Posterior cingulate gyrus (tissue), 11 donors: ENCODE data around the gene RBKS.
"Not testable (repeated sequence)": the region's sequence is repeated elsewhere in the genome, so short reads cannot be mapped to it uniquely, and the experiment has no call there.

Source experiments
- DNase-seq, 10 donors: peaks; one replicate each; pipeline versions ENCODE4 v3.0.0 to v3.0.0-alpha.2; 2020 to 2021; ENCODE audit warnings: mixed read lengths in 3 of 10
- intact Hi-C: fragments of 100-400 bp; cut with DNase I; formaldehyde crosslinking; loops from one replicate; pipeline ENCODE4 v1.15.1; 2023

The RBKS gene

DNA sequence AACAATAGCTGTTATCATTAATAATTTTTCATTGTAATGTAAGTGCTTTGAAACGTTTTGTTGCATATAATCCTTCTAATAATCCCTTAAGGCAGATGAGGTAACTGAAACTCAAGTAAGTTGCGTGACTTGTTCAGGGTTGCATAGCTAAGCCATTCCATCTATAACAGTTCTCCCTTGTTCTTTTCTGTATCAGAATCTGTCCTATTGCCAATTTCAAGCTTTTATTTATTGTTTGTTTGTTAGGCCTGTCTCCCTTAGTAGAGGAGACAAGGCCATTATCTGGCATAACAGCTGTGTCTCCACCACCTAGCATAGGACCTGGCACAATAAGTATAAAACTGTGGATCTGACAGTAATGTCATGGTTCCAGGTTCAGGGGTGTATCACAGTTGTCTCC, 19.7 kb upstream of the RBKS start:
- DNase-seq = no peak
- intact Hi-C loops = no loop called here

DNA sequence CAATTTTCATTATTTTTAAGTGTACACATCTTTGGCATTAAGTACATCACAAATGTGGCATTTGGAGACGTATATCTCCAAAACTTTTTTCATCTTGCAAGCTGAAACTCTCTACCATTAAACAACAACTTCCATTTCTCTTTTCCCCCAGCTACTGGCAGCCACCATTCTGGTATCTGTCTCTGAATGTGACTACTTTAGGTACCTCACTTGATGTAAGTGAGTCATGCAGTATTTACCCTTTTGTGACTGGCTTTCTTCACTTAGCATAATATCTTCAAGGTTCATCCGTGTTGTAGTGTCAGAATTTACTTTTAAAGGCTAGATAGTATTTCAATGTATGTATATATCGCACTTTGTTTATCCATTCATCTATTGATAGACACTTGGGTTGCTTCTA, 17.4 kb upstream of the RBKS start:
- intact Hi-C loops = no loop called here
- no peak for DNase-seq

DNA sequence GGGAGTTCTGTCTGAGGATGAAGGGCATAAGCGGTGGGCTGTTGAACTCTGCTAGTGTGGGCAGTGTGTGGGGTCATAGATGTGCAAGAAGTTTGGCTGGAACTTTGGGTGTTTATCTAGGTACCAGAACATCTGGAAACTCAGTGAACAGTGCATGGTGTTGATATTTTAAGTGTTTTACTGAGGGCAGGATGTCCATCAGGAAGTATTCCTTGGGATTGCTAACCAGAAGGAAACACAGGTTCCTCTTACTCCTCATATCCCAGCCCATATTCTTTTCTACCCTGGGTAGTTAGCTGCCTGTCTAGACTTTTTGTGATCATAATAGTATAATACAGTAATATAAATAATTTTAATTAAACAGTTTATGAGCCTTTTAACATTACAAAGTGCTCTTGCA, 15.9 kb upstream of the RBKS start:
- DNase-seq = no peak
- intact Hi-C loops = no loop called here

DNA sequence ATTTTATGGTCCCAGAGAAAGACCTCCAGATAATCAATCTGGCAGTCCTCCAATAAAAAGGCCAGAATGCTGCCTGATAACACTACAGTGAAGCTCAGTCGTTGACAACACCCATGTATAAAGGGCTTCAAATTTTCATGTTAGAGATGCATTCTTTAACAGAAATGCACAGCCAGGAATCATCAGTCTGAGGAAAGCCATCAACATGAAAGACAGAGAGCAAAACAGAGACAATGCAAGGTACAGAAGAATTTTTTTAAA, 14.1 kb upstream of the RBKS start:
- intact Hi-C loops = no loop called here
- no peak for DNase-seq

DNA sequence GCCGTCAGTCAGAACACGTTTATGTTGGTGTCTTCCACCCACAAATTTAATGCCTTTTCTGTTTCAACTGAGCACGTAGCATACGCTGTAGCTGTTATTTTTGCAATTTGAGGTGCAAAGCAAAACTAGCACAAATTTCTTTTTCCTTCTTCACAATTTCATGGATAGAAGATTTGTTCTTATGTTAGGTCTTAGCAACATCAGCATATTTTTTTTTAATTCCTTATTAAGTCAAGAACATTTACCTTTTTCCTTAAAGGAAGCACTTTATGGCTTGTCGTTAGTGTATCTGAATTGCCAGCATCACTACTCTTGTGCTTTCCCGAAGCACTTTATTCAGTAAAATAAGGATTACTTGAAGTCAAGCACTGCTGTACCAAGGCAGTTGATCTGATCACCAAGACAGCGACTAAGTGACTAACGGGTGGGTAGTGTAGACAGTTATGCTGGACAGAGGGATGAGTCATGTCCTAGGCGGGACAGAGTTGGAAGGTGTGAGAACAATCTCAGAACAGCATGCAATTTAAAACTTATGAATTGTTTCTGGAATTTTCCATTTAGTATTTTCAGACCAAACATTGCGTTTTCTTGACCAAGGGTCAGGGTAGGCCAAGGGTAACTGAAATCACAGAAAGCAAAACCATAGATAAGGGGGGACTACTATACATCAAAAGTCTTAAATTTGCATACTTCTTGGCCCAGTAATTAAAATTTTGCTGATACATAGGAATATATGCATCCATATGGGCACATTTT, 13.6 kb upstream of the RBKS start:
- intact Hi-C loops = no loop called here
- peak in 1 of 10 donors; percentile 61 for DNase-seq

DNA sequence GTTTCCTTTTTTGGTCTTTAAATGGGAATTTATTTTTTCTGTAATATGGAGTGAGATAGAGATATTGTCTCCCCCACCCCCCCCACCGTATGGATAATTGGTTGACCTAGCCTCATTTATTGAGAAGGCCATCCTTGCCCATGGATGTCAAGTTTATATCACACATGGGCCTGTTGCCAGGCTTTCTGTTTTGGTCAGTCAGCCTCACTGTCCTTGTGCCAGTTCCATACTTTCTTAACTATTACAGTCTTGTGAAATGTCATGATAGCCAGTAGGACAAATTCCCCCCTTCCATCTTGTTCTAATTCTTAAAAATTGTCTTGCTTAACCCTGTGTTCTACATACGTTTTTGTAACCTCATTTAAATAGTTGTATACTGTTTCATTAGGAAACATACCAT, 12.8 kb upstream of the RBKS start:
- intact Hi-C loops = no loop called here
- no peak for DNase-seq

DNA sequence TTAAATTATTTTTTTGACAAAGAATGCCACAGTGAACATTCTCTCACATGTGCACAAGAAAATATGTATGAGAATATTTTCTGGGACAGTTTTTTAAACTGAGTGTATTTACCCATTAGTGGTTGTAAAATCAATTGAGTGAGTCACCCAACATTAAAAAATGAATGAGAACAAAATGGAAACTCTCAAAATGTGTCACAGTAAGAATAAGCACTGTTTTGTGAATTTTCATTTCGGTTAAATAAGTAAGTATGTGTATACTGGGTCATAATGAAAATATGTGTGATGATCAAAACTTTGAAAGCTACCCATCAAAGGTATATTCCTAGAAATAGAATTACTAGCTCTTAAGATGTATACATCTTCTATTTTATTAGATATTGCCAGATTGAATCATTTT, 11.9 kb upstream of the RBKS start:
- intact Hi-C loops = no loop called here
- no peak for DNase-seq

DNA sequence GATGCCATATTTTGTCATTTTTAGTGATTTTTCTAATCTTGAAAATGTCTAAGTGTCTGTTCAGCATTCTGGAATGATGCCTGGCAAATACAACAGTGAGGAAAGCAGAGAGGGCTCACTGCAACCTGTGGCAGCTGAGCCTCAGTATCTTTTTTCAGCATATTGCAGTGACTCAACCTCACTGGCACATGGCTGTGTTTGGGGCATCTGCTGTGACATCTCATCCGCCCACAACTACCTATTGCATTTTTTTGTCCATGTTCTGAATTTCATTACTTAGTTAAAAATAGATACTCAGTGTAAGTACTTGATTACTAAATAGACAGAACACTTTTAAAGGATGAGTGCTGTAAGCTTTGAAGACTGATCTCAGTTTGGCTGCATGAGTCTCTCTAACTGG, 11.0 kb upstream of the RBKS start:
- intact Hi-C loops = no loop called here
- DNase-seq = peak in 7 of 10 donors; percentile 12 to 85 (median 49)

DNA sequence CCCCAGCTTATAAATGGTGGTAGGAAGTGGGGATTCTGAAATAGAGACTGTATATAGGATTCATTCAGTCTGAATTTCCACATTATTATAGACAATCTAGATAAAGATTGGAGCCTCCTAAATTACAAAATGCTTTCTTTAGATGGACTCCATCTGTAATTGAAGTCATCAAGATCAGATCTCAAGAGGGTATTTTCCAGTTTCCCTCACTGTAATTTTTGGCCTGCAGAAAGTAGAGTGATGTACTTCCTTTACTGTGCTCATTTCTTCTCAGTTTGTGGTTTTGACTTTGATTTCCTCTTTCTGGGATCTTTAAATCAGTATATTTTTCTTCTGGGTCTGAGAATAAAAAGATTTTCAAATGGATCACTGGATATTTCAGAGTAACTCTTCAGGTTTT, 7.5 kb upstream of the RBKS start:
- DNase-seq = no peak
- intact Hi-C loops = no loop called here

DNA sequence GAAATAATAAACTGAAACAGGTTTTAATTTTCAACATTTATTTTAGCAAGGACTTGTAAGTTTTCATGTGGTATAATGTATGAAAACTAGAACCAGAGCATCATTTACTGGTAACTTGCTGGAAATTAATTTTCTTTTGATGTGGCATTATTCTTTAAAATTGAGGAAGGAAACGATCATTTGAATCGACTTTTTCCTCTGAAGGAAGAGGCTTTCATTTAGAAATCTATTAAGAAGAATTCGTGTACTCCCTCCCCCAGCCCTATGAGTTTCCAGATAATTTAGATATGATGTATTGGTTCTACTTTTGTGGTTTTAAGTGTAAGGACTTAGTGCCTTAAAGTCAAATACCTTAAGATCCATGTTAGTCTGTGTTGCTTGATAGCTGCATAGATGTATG, 2.8 kb upstream of the RBKS start:
- no peak for DNase-seq
- intact Hi-C loops = no loop called here

DNA sequence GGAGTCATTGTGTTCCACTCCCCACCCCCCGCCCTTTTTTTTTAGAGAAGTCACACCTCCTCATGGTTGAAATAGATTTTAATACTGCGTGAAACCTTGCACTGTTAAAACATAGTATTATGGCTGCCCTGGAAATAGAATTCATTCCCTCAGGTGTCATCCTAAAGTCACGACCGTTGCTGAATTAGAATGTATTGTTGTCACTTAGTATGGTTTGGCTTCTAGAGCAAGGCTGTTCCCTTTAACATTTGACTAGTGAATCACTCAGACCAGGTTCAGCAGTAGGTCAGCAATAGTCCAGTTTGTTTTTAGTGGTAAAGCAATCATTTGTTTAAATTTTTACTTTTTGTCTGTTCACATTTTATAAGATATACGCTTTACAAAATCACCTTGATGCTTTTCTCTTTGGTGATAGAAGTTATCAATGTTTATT, 1.5 kb upstream of the RBKS start:
- no peak for DNase-seq

DNA sequence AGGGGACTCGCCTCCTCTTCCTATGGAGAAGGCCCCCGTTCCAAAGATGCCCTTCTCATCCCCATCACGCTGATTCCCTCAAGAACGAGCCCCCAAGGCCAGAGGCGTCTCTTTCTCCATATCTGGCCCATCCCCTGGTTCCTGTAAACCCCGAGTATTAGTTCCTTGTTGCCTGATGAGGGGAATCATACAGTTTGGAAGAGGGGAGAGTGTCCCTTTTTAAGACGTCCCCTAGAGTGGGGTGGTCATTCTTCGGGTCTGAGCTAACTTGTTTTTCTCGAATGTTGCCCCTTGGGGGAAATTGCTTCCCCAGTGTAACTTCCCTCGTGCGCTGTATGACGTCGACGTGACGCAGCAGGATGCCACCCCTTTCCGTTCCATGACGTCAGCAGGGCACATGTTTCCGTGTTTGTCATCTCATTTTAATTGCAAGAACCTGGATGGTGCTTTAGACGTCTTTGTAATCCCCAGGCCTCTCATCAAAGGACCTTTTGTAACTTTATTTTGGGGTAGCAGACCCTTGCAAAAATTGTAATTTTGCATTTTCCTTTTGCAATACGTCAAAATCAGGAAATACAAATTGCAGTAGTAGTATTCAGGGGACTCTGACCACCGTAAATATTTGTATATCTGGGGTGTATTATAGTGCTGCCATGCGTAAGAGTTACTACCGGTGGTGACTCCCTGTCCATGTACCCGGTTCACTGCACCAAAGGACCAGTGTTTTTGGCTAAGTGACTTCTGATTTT, 911 bp upstream of the RBKS start:
- intact Hi-C loops = loop anchor here (2.0 kb wide), 1 partner anchor 504 kb away; no protein-coding TSS in a partner anchor
- DNase-seq = peak in 9 of 10 donors; percentile 25 to 91 (median 53)

More for the DNA sequence above, 1.5 kb upstream of the RBKS start:
- intact Hi-C loops = loop anchor here (2.0 kb wide), 1 partner anchor 503 kb away; no protein-coding TSS in a partner anchor

DNA sequence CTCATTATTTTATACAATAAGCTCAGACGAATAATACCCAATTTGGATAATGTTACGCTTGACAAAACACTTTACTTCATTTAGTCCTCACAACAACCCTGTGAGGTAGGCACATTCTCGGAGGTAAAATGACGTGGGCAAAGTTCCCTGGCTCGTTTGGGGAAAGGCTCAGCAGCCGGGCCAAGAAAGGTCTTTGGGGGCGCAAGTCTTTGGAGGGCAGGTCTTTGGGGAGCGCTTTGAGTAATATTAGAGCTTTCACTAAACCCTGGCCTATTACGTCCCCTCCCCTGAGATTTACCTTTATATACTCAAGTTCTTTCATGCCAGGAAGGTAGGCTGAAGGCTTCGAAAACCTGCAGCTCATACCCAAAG, 427 bp downstream of the RBKS start:
- no peak for DNase-seq
- intact Hi-C loops = loop anchor here (2.0 kb wide), 1 partner anchor 505 kb away; no protein-coding TSS in a partner anchor

DNA sequence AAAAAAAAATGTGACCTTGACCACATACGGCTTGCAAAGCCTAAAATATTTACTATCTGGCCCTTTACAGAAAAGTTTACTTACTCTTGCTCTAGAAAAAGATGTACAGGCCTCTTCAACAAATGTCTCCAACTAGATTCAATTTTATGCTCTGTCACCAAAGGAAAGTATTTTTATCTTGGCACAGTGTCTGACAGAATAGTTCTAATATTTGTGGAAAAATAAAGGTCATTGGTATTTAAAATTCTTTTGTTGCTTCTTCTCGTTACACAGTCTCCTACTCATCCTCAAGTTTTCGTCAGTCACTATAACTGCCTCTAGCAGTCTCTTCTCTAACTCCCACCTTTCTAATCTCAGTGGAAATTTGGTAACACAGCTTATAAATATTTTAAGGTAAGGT, 1.4 kb downstream of the RBKS start:
- DNase-seq = no peak
- intact Hi-C loops = no loop called here

DNA sequence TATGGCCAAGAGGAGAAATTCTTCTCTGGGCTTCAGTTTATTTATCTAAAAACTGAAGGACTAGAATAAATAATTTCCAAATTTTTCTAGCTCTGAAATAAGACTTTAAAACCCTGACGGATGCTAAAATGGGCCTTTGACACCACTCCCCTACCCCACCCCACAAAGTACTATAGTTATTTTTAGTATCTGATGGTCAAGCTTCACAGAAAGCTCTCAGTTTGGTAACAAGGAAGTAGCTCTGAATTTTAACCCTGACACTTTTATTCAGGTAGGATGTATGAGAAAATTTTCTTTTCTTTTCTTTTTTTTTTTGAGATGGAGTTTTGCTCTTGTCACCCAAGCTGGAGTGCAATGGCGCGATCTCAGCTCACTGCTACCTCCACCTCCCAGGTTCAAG, 2.4 kb downstream of the RBKS start:
- DNase-seq = no peak
- intact Hi-C loops = no loop called here

DNA sequence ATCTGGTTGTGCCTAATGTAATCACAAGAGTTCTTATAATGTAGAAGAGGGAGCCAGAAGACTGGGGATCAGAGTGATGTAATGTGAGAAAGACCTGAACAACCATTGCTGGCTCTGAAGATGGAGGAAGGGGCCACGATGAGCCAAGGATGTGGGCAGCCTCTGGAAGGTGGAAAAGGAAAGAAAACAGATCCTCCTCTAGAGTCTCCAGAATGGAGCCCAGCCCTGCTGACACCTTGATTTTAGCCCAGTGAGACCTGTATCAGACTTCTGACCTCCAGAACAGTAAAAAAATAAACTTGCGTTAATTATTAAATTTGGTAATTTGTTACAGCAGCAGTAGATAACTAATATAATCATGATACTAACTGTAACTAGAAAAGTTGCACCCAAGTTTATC, 3.1 kb downstream of the RBKS start:
- intact Hi-C loops = no loop called here
- DNase-seq = no peak

DNA sequence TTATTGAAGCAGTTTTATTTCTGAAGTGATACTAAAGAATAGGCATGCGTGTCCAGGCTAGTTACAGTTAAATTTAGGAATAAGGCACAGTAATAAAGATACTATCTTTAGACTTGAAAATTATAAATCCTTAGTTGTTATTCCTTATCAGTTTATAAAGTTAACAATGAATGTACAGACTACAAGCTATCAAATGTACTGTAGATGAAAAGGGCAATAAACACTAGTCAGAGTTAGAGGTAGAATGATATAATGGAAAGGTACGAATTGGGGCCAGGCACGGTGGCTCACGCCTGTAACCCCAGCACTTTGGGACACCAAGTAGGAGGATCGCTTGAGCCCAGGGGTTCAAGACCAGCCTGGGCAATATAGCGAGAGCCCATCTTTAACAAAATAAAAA, 3.9 kb downstream of the RBKS start:
- intact Hi-C loops = no loop called here
- DNase-seq = no peak

DNA sequence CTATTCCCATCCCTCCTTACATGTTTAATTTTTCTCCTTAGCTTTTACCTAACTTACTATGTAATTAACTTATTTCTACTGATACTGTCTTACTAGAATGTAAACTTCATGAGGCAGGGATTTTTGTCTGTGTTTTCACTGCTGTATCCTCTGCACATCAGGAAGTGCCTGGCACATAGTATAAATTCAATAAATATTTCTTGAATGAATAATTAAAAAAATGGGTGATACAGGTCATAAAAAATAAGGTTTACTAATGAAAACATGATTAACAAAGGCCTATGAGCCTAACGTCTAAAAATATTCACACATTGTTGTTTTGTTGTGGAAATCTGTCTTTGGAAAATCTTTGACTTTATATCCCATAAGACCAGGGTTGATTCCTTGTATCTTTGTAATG, 4.5 kb downstream of the RBKS start:
- DNase-seq = no peak
- intact Hi-C loops = no loop called here

DNA sequence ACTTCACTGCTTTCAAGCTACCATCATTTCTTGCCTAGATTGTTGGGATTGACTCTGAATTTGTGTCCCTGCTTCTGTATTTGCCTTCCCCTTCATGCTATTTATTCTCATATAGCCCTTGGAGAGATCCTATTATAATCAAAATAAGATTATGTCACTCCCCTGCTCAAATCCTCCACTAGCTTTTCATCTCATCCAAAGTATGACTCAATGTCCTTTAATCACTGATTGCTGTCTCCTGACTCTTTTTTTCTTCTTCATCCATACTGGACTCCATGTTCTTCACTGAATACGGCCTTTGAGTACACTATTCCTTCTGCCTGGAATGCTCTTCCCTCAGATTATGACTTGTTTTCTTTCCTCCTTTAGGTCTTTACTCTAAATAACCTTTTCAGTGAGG, 5.0 kb downstream of the RBKS start:
- intact Hi-C loops = no loop called here
- no peak for DNase-seq

DNA sequence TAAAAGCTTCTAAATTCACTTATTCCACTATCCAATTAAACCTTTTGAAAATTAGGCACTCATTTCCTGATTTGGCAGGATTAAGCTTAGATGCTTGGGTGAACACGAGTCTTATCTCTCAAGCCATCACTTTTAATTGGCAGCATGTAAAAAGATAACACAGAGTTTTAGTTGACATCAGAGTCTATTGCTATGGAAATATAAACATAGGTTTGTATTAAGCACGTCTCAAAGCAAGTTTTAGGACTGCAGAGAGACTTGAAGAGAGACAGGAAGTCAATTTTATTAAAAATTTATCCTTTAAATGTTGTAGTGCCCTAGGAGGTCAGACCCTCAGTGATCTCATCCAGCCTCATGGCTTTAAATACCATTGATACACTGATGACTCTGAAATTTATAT, 5.6 kb downstream of the RBKS start:
- intact Hi-C loops = no loop called here
- no peak for DNase-seq

DNA sequence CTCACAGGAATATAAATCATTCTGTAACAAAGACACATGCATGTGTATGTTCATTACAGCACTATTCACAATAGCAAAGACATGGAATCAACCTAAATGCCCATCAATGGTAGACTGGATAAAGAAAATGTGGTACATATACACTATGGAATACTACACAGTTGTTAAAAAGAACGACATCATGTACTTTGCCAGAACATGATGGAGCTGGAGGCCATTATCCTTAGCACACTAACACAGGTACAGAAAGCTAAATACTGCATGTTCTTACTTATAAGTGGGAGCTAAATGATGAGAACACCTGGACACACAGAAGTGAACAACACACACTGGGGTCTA, 7.6 kb downstream of the RBKS start:
- intact Hi-C loops, DNase-seq: not testable (repeated sequence)

DNA sequence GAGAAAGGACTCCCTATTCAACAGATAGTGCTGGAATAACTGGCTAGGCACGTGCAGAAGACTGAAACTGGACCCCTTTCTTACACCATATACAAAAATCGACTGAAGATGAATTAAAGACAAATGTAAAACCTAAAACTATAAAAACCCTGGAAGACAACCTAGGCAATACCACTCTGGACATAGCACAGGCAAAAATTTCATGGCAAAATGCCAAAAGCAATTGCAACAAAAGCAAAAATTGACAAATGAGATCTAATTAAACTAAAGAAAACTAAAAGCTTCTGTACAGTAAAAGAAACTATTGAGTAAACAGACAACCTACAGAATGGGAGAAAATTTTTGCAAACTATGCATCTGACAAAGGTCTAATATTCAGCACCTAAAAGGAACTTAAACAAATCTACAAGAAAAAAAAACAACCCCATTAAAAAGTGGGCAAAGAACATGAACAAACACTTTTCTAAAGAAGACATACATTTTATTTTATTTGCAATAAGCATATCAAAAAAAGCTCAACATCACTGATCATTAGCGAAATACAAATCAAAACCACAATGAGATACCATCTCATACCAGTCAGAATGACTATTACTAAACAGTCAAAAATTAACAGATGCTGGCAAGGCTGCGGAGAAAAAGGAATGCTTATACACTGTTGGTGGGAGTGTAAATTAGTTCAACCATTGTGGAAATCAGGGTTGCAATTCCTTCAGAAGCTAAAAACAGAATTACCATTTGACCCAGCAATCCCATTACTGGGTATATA, 8.2 kb downstream of the RBKS start:
- intact Hi-C loops = not testable (repeated sequence)

More for the DNA sequence above, 8.2 kb downstream of the RBKS start:
- DNase-seq = not testable (repeated sequence)
